HG03045 (cell line): ENCODE measurements around the gene NELL1.

ENCODE experiments used
- ATAC-seq: cut with Tn5 transposase; IDR thresholded peaks from one replicate; pipeline ENCODE4 v1.9.1; 2021; ENCODE audit warnings: mild to moderate bottlenecking, moderate library complexity; ENCODE audit not compliant: unreplicated experiment

NELL1 gene

GRCh38 chr11:21545699-21546098 lies 876.3 kb downstream of the NELL1 start:
- no peak for ATAC-seq

GRCh38 chr11:21546703-21547102 lies 877.3 kb downstream of the NELL1 start:
- ATAC-seq = no peak

- ATAC-seq = no peak
Measured at GRCh38 chr11:21552911-21553310, 883.5 kb downstream of the NELL1 start.

- ATAC-seq = no peak
Measured at GRCh38 chr11:21553795-21554194, 884.4 kb downstream of the NELL1 start.

- ATAC-seq = no peak
Measured at GRCh38 chr11:21554284-21554683, 884.9 kb downstream of the NELL1 start.

GRCh38 chr11:21556926-21557325 lies 887.5 kb downstream of the NELL1 start:
- ATAC-seq = no peak

GRCh38 chr11:21560466-21560975 lies 891.1 kb downstream of the NELL1 start:
- no peak for ATAC-seq

GRCh38 chr11:21561581-21561980 lies 892.2 kb downstream of the NELL1 start:
- ATAC-seq = no peak

- ATAC-seq = no peak
Measured at GRCh38 chr11:21564095-21564494, 894.7 kb downstream of the NELL1 start.

- no peak for ATAC-seq
Measured at GRCh38 chr11:21564833-21565682, 895.7 kb downstream of the NELL1 start.

- ATAC-seq = no peak
Measured at GRCh38 chr11:21566521-21567117, 897.2 kb downstream of the NELL1 start.

- no peak for ATAC-seq
Measured at GRCh38 chr11:21567645-21568290, 898.4 kb downstream of the NELL1 start.

- ATAC-seq = no peak
Measured at GRCh38 chr11:21572210-21572609, 902.8 kb downstream of the NELL1 start.

- no peak for ATAC-seq
Measured at GRCh38 chr11:21582791-21583190, 913.4 kb downstream of the NELL1 start.

GRCh38 chr11:21588754-21589153 lies 919.4 kb downstream of the NELL1 start:
- ATAC-seq = no peak

GRCh38 chr11:21602699-21603098 lies 933.3 kb downstream of the NELL1 start:
- ATAC-seq = no peak

GRCh38 chr11:21603886-21604285 lies 934.5 kb downstream of the NELL1 start:
- no peak for ATAC-seq

- no peak for ATAC-seq
Measured at GRCh38 chr11:21604564-21604963, 935.2 kb downstream of the NELL1 start.

GRCh38 chr11:21612326-21612725 lies 942.9 kb downstream of the NELL1 start:
- ATAC-seq = no peak

GRCh38 chr11:21614961-21615360 lies 945.6 kb downstream of the NELL1 start:
- no peak for ATAC-seq

GRCh38 chr11:21615955-21616371 lies 946.6 kb downstream of the NELL1 start:
- ATAC-seq = no peak

GRCh38 chr11:21622566-21622965 lies 953.2 kb downstream of the NELL1 start:
- no peak for ATAC-seq
